Activated gamma-delta T cell treated with Interleukin-2 at 50 U/mL for 16 hours (primary cell): ENCODE data around the gene SLC35E4.

Experiments
- DNase-seq: peaks from one replicate; pipeline ENCODE4 v3.0.0-alpha.2; 2020

The SLC35E4 gene

GRCh38 chr22:30694640-30695350 lies 59.2 kb downstream of the SLC35E4 start, which contains the start of gene OSBP2:
Gene OSBP2 (plus strand): TSS chr22:30694874. CDS start chr22:30694910, 36 bp downstream.
- peak; percentile 23 for DNase-seq

- DNase-seq = no peak
Observed at GRCh38 chr22:30695351-30695851, 59.8 kb downstream of the SLC35E4 start.

GRCh38 chr22:30695871-30696655 lies 60.5 kb downstream of the SLC35E4 start:
- DNase-seq = no peak
